Measurements from ENCODE around the gene ANTKMT. TPM values are rescaled to one million over a fixed set of nuclear protein-coding genes. Genes with fewer than 3 reads are reported as not detected.
"Not testable (repeated sequence)": the region's sequence is repeated elsewhere in the genome, so short reads cannot be mapped to it uniquely, and the experiment has no call there.

Gene ANTKMT
- total RNA-seq, 4 donors from 2014 or later: 24.9 to 42.4 (median 32.1) TPM

DNA sequence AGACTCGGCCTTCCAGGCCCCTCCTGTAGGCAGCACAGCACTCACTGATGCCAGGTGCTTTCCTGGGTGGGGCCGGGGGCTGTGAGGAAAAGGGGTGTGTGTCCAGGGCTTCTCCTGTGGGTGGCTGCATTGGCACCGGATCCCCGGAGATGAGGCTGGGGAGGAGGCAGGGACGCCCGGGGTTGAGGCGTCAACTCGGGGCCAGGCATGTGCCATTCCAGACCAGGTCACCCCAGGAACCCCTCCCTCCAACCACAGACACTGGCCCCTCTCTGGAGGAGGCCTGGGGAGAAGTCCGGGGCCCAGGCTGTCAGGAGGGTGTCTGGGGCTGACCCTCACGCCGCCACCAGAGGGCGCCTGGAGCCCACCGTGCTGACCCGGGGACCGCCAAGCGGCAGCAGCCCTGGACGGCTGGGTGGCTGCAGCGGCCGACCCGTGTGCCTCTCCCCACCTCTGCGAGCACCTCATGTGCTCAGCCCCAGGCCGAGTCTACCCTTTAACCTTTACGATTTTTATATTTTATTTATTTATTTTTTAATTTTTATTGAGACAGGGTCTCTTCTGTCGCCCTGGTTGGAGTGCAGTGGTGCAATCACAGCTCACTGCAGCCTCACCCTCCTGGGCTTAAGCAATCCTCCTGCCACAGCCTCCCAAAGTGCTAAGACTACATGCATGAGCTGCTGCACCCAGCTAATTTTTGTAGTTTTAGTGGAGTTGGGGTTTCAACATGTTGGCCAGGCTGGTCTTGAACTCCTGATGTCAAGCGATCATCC lies 9.2 kb upstream of the ANTKMT start:
- no peak overlapping the region for H3K4me3 ChIP-seq (ENCODE audit: low read depth, poor library complexity, severe bottlenecking)
- intact Hi-C loops (cut with DNase I; ENCODE audit: low total_unique reads): loop anchor here (5.0 to 10.0 kb wide), 2 partner anchors 71 to 383 kb away; partner anchors contain the start of gene C1QTNF8
- TF ChIP-seq, protein P1, sequence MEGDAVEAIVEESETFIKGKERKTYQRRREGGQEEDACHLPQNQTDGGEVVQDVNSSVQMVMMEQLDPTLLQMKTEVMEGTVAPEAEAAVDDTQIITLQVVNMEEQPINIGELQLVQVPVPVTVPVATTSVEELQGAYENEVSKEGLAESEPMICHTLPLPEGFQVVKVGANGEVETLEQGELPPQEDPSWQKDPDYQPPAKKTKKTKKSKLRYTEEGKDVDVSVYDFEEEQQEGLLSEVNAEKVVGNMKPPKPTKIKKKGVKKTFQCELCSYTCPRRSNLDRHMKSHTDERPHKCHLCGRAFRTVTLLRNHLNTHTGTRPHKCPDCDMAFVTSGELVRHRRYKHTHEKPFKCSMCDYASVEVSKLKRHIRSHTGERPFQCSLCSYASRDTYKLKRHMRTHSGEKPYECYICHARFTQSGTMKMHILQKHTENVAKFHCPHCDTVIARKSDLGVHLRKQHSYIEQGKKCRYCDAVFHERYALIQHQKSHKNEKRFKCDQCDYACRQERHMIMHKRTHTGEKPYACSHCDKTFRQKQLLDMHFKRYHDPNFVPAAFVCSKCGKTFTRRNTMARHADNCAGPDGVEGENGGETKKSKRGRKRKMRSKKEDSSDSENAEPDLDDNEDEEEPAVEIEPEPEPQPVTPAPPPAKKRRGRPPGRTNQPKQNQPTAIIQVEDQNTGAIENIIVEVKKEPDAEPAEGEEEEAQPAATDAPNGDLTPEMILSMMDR (IDR thresholded peaks at IDR 0.05): peak in 1 of 3 donors; percentile 35
- no peak for TF ChIP-seq POLR2A (IDR thresholded peaks at IDR 0.05)
- DNase-seq (ENCODE audit: low spot score in 2 of 2): peak in 1 of 2 donors; percentile 95
- WGBS, 2 donors: 8 to 13% methylated on average over 24 to 25 of the region's 25 CpGs

DNA sequence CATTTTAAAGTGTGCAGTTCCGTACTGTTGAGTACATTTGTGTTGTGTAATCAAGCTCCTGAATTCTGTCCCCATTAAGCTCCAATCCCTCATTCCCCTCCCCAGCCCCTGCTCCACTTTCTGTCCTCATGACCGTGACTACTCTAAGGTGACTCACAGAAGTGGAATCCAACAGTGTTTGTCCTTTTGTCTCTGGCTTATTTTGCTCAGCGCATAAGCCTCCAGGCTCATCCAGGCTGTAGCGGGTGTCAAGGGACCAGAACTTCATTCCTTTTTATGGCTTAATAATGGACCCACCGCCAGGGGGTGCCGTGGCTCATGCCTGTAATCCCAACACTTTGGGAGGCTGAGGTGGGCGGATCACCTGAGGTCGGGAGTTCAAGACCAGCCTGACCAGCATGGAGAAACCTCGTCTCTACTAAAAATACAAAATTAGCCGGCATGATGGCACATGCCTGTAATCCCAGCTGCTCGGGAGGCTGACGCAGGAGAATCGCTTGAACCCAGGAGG lies 8.2 kb upstream of the ANTKMT start:
- 20 to 33% methylated on average over 10 to 13 of the region's 13 CpGs for WGBS, 2 donors
- not testable (repeated sequence) for H3K4me3 ChIP-seq (ENCODE audit: low read depth, poor library complexity, severe bottlenecking); DNase-seq (ENCODE audit: low spot score in 2 of 2)
- intact Hi-C loops (cut with DNase I; ENCODE audit: low total_unique reads): loop anchor here (5.0 to 10.0 kb wide), 2 partner anchors 70 to 382 kb away; partner anchors contain the start of gene C1QTNF8

DNA sequence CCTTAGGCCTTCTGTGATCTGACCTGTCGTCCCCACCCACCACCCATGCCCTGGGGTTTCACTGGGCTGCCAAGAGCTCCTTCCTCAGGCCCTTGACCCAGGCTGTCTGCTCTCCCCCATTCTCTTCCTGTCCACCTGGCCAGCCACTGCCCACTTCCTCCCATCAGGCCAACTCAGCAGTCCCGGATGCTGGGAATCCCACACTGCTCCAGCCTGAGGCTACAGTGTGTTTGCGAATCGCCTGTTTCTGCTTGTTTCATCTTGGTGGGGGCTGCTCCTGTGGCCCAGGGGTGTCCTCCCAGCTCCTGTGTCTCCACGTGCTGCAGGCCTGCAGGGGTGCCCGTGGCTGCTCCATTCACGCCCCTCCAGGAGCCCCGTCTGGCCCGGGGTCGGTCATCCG lies 6.9 kb upstream of the ANTKMT start:
- TF ChIP-seq, protein P1 (IDR thresholded peaks at IDR 0.05): no peak
- no peak for TF ChIP-seq POLR2A (IDR thresholded peaks at IDR 0.05)
- no peak for DNase-seq (ENCODE audit: low spot score in 2 of 2)
- no peak overlapping the region for H3K4me3 ChIP-seq (ENCODE audit: low read depth, poor library complexity, severe bottlenecking)
- 48 to 59% methylated on average over 9 to 11 of the region's 11 CpGs for WGBS, 2 donors
- intact Hi-C loops (cut with DNase I; ENCODE audit: low total_unique reads): loop anchor here (5.0 to 10.0 kb wide), 2 partner anchors 68 to 381 kb away; partner anchors contain the start of gene C1QTNF8

DNA sequence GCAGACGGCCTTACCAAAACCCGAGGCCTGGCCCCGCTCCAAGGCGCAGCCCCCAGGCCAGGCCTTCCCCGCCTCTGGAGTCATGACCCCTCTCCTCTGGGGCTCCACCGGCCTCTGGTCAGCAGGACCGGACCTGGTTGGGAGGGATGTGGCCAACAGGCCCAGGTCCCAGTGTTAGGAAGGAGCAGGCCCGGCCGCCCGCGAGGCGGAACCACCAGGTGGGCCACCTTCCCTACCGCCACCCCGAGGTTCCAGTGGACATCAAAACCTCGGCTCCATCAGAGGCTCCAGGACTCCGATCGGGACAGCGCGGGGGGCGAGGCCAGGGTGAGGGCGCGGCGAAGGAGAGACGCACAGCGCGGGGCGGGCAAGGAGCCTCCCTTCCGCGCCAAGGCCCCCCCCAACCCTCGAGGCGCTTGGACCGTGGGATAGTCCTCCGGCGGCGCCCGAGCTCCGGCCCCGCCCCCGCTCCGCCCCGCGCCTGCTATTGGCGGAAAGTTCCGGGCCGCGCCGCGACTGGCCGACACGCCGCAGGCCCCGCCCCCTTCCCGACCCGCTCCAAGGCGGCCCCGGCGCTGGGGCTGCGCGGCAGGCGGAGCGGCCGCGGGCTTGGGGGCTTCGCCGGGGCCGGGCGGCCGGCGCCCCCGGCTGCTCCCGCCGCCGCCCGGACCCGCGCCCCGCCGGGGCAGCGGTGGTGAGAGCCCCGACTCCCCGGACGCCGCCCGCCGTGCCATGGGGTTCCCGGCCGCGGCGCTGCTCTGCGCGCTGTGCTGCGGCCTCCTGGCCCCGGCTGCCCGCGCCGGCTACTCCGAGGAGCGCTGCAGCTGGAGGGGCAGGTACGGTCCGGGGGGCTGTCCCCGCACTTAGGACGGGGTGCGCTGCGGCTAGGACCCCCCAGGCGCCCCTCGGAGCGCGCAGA lies 6.1 kb upstream of the ANTKMT start, which contains the start of gene METRN:
TSS of gene METRN (plus strand) at position 561 of the 919 bp plus-strand sequence. CDS start at position 733, 172 bp downstream.
- DNase-seq (ENCODE audit: low spot score in 2 of 2): peak; percentile 81 to 98
- 3 to 7% methylated on average over 18 to 49 of the region's 108 CpGs for WGBS, 2 donors
- intact Hi-C loops (cut with DNase I; ENCODE audit: low total_unique reads): loop anchor here (5.0 to 10.0 kb wide), 2 partner anchors 67 to 380 kb away; partner anchors contain the start of gene C1QTNF8
- TF ChIP-seq, protein P1 (IDR thresholded peaks at IDR 0.05): no peak
- TF ChIP-seq POLR2A (IDR thresholded peaks at IDR 0.05): no peak
- H3K4me3 ChIP-seq (ENCODE audit: low read depth, poor library complexity, severe bottlenecking): peak within 1 kb of the TSS; percentile 29

DNA sequence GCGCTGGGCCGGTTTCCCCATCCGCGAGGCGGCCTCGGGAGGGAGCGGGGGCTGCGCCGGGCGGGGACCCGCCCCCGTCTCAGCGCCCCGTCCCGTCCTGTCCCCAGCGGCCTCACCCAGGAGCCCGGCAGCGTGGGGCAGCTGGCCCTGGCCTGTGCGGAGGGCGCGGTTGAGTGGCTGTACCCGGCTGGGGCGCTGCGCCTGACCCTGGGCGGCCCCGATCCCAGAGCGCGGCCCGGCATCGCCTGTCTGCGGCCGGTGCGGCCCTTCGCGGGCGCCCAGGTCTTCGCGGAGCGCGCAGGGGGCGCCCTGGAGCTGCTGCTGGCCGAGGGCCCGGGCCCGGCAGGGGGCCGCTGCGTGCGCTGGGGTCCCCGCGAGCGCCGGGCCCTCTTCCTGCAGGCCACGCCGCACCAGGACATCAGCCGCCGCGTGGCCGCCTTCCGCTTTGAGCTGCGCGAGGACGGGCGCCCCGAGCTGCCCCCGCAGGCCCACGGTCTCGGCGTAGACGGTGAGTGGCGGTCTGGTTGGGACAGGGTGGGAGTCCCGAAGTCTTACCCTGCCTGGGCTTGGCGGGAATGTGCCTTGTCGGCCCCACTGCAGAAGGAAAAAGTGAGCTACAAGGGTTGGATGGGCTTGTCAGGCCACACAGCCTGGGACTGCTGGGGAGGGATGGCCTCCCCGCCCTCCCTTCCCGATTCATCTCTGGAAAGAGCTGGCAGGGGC lies 5.3 kb upstream of the ANTKMT start:
- no peak for DNase-seq (ENCODE audit: low spot score in 2 of 2)
- 2 to 8% methylated on average over 2 to 39 of the region's 74 CpGs for WGBS, 2 donors
- TF ChIP-seq, protein P1 (IDR thresholded peaks at IDR 0.05): no peak
- TF ChIP-seq POLR2A (IDR thresholded peaks at IDR 0.05): no peak
- intact Hi-C loops (cut with DNase I; ENCODE audit: low total_unique reads): loop anchor here (10.0 kb wide), 1 partner anchor 379 kb away; the partner anchor contains the start of gene C1QTNF8
- H3K4me3 ChIP-seq (ENCODE audit: low read depth, poor library complexity, severe bottlenecking): peak overlapping the region; percentile 29

All from lower leg skin (tissue), 4 donors.